Stomach (tissue), 9 donors: ENCODE data around the gene IGBP1. TPM values are rescaled to one million over a fixed set of nuclear protein-coding genes. Genes with fewer than 3 reads are reported as not detected.

Experiments used
- DNase-seq, 2 donors: peaks; one replicate each; pipeline versions ENCODE4 v3.0.0 to v3.0.0-alpha.2; 2013 to 2019
- H3K27ac ChIP-seq, 5 donors: fragments of 200-600 bp in 4 of 5; sonication (generic) in 4 of 5; one replicate each; pipeline ENCODE4 v1.5.1; 2013 to 2019; ENCODE audit warnings: mild to moderate bottlenecking in 1 of 5, moderate library complexity in 1 of 5
- H3K27me3 ChIP-seq, 3 donors: fragments of 200-600 bp; sonication (generic); one replicate each; pipeline ENCODE4 v1.5.1; 2017 to 2019; ENCODE audit warnings: mixed run types in 1 of 3
- H3K36me3 ChIP-seq, 4 donors: fragments of 200-600 bp; sonication (generic); 1 replicate in 3 of 4; 2 replicates in 1 of 4; pipeline ENCODE4 v1.5.1; 2016 to 2019
- H3K4me1 ChIP-seq, 4 donors: fragments of 200-600 bp; sonication (generic); one replicate each; pipeline ENCODE4 v1.5.1; 2016 to 2019
- H3K4me3 ChIP-seq, 4 donors: fragments of 200-600 bp; sonication (generic) in 3 of 4; one replicate each; pipeline ENCODE4 v1.5.1; 2016 to 2019; ENCODE audit warnings: mild to moderate bottlenecking in 1 of 4
- H3K9me3 ChIP-seq, 4 donors: fragments of 200-600 bp; sonication (generic); one replicate each; pipeline ENCODE4 v1.5.1; 2016 to 2019
- EP300 ChIP-seq: sonication (generic); formaldehyde crosslinking; IDR thresholded peaks from one replicate; pipeline ENCODE4 v1.6.1; 2017; ENCODE audit warnings: antibody characterized with exemption
- POLR2A ChIP-seq, 4 donors: fragments of 450-650 bp; IDR thresholded peaks; one replicate each; pipeline ENCODE4 v1.6.1; 2016; ENCODE audit warnings: antibody characterized with exemption in 4 of 4, control low read depth in 2 of 4, mild to moderate bottlenecking in 1 of 4, moderate library complexity in 1 of 4
- POLR2AphosphoS5 ChIP-seq, 3 donors: sonication (generic); formaldehyde crosslinking; IDR thresholded peaks; one replicate each; pipeline ENCODE4 v1.6.1; 2016; ENCODE audit warnings: antibody characterized with exemption in 3 of 3
- WGBS, 5 donors: extraction: QIAGEN DNeasy Blood & Tissue Kit in 3 of 5; methylation state at CpG; one replicate each; pipeline versions ENCODE4 v1.1.5 to v1.1.7; 2013 to 2018; 5-methylcytosine and 5-hydroxymethylcytosine counted together
- intact Hi-C: fragments of 100-400 bp; cut with DNase I; formaldehyde crosslinking; loops from one replicate; pipeline ENCODE4 v1.15.1; 2023; ENCODE audit warnings: low total_unique reads
- polyA plus RNA-seq, 3 donors: library from polyadenylated mRNA; stranded (reverse); fragments of 200-250 nt; gene quantifications; one replicate each; pipeline ENCODE4 v1.2.3, GENCODE V29; 2013
- total RNA-seq, 5 donors: library from RNA; depleted of rRNA; stranded (reverse); fragments of >200 nt; gene quantifications; one replicate each; pipeline versions ENCODE4 v1.1.0 to v1.2.3, GENCODE V29; 2014 to 2016
- TF ChIP-seq, protein P1 (sequence below), 7 experiments: fragments of 450-650 bp in 4 of 7; fragments of 200-600 bp in 3 of 7; sonication (generic) in 3 of 7; IDR thresholded peaks; one replicate each; pipeline ENCODE4 v1.5.1; 2016 to 2019; ENCODE audit warnings: antibody characterized with exemption in 7 of 7, control low read depth in 2 of 7, mild to moderate bottlenecking in 1 of 7
- donor health status: healthy with polysubstance abuse.
- donor health status: Bipolar disorder and iron deficiency.
- donor health status: healthy.

Gene IGBP1
- total and polyA plus RNA-seq, 8 donors = 24.6 to 130 (median 67.2) TPM

DNA sequence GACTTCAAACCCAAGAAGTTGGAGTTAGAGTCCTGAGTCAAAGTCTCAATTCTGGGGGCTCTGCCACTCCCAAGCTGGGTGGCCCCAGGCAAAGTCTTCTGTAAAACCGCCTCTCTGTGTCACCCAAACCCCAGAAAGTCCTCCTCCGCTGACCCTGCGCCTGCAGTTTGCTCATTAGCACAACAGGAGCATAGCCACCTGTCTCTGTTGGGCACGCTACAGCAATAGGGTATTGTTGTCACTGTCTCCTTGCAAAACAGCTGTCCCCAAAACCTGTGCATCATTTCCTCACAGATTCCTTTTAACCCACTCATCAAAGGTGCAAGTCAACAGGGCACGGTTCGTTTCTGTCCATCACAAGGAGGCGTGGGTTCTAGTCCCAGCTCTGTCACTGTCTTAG, 36.0 kb downstream of the IGBP1 start:
- peaks cover 0 to 22% (median 17%) of the 10 kb centered on the region in 4 donors for H3K36me3 ChIP-seq
- no peak overlapping the region for H3K4me3 ChIP-seq
- H3K9me3 ChIP-seq = no peaks in the 10 kb centered on the region
- intact Hi-C loops = no loop called here
- H3K4me1 ChIP-seq = peaks cover 0 to 9% (median 4%) of the 10 kb centered on the region in 4 donors
- no peak for DNase-seq
- no peaks in the 10 kb centered on the region for H3K27me3 ChIP-seq
- WGBS, 5 donors = 68 to 90% (median 83%) methylated on average over 7 of the region's 7 CpGs
- H3K27ac ChIP-seq = peak overlapping the region in 2 of 5 donors; percentile 39 to 49
- TF ChIP-seq EP300 (no peak), POLR2AphosphoS5 (IDR thresholded peaks at IDR 0.05) (no peak), POLR2A (IDR thresholded peaks at IDR 0.05) (no peak)
- TF ChIP-seq, protein P1, sequence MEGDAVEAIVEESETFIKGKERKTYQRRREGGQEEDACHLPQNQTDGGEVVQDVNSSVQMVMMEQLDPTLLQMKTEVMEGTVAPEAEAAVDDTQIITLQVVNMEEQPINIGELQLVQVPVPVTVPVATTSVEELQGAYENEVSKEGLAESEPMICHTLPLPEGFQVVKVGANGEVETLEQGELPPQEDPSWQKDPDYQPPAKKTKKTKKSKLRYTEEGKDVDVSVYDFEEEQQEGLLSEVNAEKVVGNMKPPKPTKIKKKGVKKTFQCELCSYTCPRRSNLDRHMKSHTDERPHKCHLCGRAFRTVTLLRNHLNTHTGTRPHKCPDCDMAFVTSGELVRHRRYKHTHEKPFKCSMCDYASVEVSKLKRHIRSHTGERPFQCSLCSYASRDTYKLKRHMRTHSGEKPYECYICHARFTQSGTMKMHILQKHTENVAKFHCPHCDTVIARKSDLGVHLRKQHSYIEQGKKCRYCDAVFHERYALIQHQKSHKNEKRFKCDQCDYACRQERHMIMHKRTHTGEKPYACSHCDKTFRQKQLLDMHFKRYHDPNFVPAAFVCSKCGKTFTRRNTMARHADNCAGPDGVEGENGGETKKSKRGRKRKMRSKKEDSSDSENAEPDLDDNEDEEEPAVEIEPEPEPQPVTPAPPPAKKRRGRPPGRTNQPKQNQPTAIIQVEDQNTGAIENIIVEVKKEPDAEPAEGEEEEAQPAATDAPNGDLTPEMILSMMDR (IDR thresholded peaks at IDR 0.05) = no peak

DNA sequence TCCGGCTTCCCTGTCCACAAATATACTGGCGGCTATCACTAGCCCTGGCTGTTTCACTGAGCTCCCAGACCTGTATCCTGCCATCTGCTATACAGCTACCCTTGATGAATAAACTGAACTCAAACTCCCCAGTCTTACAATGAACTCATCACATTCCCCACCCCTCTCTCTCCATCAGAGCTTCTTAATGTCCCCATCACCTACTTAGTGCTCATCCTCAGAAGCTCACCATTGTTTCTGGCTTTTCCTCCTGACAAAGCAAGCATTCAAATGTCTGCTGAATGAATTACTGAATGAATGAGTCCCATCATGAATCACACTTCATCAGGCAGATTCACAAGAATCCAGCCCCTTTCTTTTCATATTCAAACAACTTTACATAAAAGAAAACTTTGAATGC, 38.4 kb downstream of the IGBP1 start:
- intact Hi-C loops = no loop called here
- Histone ChIP-seq H3K4me3 (no peak overlapping the region), H3K4me1 (peaks cover 0 to 9% (median 4%) of the 10 kb centered on the region in 4 donors), H3K9me3 (no peaks in the 10 kb centered on the region), H3K36me3 (no peaks in the 10 kb centered on the region), H3K27ac (no peak overlapping the region), H3K27me3 (peaks cover 0 to 3% (median 0%) of the 10 kb centered on the region in 3 donors)
- no peak for TF ChIP-seq EP300
- TF ChIP-seq POLR2AphosphoS5 (IDR thresholded peaks at IDR 0.05) = no peak
- TF ChIP-seq, protein P1 (IDR thresholded peaks at IDR 0.05) = no peak
- no peak for DNase-seq
- 76 to 92% (median 87%) methylated on average over 2 of the region's 2 CpGs for WGBS, 5 donors

GRCh38 chrX:70172221-70172620, 39.0 kb downstream of the IGBP1 start:
- no peak overlapping the region for H3K4me3 ChIP-seq
- peaks cover 0 to 9% (median 4%) of the 10 kb centered on the region in 4 donors for H3K4me1 ChIP-seq
- TF ChIP-seq POLR2A (IDR thresholded peaks at IDR 0.05) (no peak), POLR2AphosphoS5 (IDR thresholded peaks at IDR 0.05) (no peak), EP300 (no peak)
- TF ChIP-seq, protein P1 (IDR thresholded peaks at IDR 0.05) = no peak
- no peak for DNase-seq
- H3K27me3 ChIP-seq = peaks cover 0 to 6% (median 0%) of the 10 kb centered on the region in 3 donors
- intact Hi-C loops = no loop called here
- H3K27ac ChIP-seq = no peak overlapping the region
- H3K36me3 ChIP-seq = no peaks in the 10 kb centered on the region
- no peaks in the 10 kb centered on the region for H3K9me3 ChIP-seq
- 67 to 88% (median 78%) methylated on average over 3 of the region's 3 CpGs for WGBS, 5 donors

DNA sequence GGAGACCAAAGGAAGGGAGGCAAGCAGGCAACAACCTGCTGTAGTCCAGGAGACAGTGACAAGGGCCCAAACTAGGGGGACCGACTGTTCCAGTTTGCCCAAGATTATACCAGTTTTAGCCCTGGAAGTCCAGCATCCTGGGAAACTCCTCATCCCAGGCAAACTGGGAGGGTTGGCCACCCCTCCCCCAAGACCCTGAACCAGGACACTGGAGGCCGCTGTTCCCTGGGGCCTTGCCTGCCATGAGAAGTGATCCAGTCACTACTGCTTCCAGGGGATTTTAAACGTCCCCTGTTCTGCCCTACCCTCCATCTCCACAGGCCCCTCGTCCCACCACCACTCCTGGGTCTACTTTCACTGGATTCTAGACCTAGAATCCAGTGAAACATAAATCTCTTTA, 39.7 kb downstream of the IGBP1 start:
- Histone ChIP-seq H3K4me3 (no peak overlapping the region), H3K4me1 (peaks cover 0 to 6% (median 2%) of the 10 kb centered on the region in 4 donors), H3K36me3 (no peaks in the 10 kb centered on the region), H3K27me3 (peaks cover 0 to 6% (median 0%) of the 10 kb centered on the region in 3 donors), H3K9me3 (no peaks in the 10 kb centered on the region), H3K27ac (no peak overlapping the region)
- intact Hi-C loops = no loop called here
- DNase-seq = no peak
- 45 to 81% (median 68%) methylated on average over 4 of the region's 4 CpGs for WGBS, 5 donors
- TF ChIP-seq, protein P1 (IDR thresholded peaks at IDR 0.05) = no peak
- no peak for TF ChIP-seq EP300
- TF ChIP-seq POLR2AphosphoS5 (IDR thresholded peaks at IDR 0.05) = no peak
- no peak for TF ChIP-seq POLR2A (IDR thresholded peaks at IDR 0.05)
